Activated T-cell treated with anti-CD3 and anti-CD28 coated beads, Interleukin-2, amount 50 U/mL, for 1 hour (primary cell): ENCODE results near the gene FNDC3B.
A peak's percentile ranks its signal among the peaks of the same experiment; 100 is the strongest.

ENCODE experiments used
- DNase-seq: peaks from one replicate; pipeline ENCODE4 v3.0.0-alpha.2; 2020

The FNDC3B gene

DNA sequence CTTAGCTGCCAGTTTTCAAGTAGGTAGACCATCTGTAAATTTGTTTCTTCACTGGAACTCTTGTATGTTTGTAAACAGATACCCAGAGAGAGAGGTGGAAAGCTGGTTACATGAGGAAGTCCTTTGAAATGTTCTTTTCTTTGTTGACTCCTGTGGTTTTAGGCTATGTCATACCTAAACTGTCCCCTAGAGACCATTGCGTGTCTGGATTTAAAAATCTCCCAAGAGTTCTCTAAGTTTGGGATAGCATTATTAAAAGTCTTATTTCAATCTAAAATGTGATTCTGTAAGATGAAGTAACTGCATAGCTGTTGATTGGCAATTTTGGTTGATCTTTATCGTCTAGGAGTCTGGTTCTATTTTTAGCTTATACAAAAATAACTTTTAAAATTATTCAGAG lies 281.7 kb downstream of the FNDC3B start:
- DNase-seq = no peak

GRCh38 chr3:172323894-172324610 lies 284.7 kb downstream of the FNDC3B start:
- DNase-seq = no peak

DNA sequence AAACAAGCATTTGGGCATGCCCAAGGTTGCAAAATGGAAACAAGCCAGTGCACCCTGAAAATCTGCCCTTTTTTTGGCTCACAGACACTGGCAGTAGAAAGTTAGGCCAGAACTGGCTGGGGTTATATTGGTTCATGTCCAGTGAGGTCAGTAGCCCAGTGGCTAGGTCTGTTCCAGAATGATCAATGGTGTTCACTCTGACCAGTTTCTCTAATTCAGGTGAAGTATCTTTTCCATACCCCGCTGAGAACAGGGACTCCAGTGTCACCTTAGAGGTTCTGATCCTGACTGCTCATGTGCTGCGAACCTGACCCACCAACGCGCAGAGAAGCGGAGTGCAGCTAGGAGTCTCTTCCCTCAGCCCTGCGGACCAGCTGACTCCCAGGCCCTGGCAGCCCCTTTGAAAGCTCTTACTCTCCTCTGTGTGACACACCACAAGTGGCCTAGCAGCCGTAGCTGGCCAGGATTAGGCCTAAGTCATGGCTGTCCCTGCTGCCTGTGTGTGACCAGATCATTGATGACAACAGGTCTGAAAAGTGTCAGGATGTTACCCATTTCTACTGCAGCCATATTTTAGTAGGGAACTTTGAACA lies 285.3 kb downstream of the FNDC3B start:
- no peak for DNase-seq

GRCh38 chr3:172325461-172325860 lies 286.1 kb downstream of the FNDC3B start:
- no peak for DNase-seq

DNA sequence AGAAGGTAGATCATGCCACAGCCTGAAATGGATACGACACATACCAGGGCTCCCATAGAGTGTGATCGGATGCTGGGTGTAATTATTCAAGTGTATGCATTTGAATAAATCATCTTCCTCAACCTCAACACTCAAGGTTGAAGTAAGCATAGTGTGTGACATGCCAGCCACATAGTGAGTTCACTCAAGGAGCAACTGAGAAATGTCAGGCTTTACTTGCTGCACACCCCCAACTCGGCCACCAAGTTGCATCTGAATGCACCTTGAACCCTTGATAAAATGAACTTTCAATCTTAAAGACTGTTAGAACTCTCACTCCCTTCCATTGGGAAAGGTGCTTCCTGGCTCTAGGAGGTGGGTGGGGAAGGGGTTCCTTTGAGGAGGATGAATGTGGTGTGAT lies 287.6 kb downstream of the FNDC3B start:
- DNase-seq = no peak

DNA sequence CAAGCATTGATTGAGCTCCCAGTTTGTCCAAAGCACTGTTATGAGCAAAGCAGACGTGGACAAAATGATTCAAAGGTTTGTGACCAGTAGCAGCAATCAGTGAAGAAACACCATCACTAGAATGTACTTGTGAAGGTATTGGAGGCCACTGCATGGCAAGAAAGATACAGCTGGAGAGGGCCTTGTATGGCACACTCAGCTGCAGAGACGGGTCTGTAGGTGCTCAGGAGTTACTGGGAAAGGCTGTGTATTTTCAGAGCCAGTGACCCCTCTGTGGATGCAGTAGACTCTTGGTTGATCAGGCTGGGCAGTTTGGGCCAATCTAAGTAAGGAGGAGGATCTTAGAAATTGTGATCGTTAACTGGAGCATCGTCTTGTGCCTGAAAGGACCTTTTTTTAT lies 288.9 kb downstream of the FNDC3B start:
- DNase-seq = no peak

DNA sequence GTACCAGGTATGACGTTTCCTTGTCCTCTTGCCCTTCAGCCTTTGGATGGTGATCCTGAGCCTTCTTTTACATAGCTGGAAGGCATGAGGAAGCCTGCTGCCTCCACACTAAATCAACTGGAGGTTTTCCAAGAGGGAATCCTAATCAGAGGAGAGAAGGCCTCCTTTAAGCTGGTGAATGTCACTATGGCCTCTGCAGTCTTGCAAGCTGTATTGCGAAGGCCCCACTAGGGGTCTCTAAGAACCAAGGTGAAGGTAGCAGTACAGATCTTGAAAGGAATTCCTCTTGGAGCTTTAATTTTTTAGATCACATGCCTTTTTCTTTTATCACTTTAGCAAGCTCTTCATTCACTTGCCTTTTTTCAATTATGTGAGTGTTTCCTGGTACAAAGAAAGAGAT lies 289.7 kb downstream of the FNDC3B start:
- no peak for DNase-seq

DNA sequence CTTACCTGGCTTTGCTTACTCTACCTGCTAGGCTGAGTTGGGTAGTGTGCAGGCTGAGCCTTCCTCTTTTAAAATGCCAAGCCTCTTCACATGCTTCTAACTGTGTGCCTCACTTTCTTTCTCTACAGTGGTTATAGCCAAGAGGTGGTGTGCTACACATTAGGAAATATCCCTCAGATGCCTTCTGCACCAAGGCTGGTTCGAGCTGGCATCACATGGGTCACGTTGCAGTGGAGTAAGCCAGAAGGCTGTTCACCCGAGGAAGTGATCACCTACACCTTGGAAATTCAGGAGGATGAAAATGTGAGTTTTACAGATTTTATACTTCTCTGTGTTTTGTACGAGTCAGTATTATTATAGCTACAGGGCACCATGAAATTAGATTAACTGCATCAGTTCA lies 291.0 kb downstream of the FNDC3B start:
- no peak for DNase-seq

- peak; percentile 30 for DNase-seq
Measured at GRCh38 chr3:172332256-172333041, 293.1 kb downstream of the FNDC3B start.

- DNase-seq = no peak
Measured at GRCh38 chr3:172333042-172333377, 293.6 kb downstream of the FNDC3B start.

- no peak for DNase-seq
Measured at GRCh38 chr3:172333692-172334457, 294.5 kb downstream of the FNDC3B start.

DNA sequence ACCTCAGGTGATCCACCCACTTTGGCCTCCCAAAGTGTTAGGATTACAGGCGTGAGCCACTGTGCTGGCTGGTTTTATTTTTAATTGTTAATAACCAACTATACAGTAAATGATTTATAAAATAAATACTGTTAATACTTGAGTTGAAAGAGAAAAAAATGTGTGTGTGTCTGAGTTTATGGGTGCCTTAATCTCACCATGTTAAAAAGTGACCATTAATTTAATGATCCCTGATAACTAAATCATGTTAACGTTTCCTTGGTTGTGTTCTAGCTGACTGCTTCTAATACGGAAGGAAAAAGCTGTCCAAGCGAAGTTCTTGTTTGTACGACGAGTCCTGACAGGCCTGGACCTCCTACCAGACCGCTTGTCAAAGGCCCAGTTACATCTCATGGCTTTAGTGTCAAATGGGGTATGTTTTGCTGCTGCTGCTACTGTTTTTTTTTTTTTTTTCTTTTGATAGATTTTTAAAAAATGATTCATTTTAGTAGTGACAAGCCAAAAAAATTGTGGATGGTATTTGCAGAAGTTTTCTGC lies 295.4 kb downstream of the FNDC3B start:
- DNase-seq = no peak

DNA sequence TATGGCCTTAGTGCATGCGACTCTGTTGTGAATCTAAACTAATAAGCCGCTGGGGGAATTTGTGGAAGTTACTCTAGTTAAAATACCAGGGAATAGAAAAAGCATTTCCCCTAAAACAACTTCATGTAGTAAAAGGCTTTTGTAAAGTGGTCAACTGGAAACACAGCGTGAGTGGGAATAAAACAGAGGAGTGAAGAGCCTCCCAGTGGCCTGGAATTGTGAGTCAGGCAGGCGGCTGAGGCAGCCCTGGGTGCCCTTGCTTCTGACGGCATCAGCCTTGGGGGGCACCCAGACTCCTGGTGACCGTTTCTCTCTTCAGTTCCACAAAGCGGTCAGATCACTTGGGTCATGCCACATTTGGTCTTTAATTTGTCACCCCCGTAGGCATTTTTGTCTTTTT lies 300.5 kb downstream of the FNDC3B start:
- no peak for DNase-seq

- no peak for DNase-seq
Measured at GRCh38 chr3:172340583-172340982, 301.2 kb downstream of the FNDC3B start.

GRCh38 chr3:172341482-172342059 lies 302.2 kb downstream of the FNDC3B start:
- no peak for DNase-seq

DNA sequence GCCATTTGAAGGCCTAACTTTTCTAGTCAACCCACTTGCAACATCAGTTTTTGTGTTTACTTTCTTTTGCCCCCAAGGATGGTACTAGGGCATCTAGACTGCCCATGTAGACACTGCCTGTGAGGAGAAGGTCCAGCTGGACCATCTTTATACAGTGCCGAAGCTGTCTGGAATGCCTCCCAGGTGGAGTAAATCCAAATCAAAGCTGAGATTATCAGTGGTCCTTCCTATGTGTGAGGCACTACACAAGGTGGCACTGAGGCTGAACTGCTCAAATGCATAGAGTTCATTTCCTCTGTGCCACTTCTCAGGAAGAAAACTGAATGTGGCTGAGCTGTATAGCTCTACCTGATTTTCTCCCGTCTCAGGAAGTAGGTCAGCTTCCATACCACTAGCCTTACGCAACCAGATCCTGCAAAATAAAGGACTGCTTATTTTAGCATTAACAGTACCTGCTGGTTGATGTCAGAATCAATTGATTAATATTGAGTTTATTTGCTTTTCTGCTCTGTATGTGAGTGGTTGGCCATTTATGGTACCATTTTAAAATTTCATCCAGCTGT lies 302.8 kb downstream of the FNDC3B start:
- no peak for DNase-seq

DNA sequence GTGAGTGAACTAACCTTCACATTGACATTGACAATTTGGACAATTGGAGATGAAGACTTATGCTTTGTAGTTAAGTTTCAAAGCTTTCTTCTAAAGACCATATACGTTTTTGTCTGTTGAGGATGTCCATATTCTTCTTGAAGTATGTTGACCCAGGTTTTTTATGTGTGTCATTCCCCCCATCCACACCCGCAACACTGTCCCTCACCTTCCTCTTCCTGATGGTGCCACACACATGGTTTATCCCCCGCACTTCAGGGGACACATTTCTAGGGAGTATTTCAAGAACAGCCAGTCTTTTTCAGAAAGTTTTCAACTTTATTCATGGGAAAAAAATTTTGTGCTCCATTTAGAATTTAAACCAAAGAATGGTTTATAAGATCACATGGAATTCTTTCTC lies 303.7 kb downstream of the FNDC3B start:
- no peak for DNase-seq

GRCh38 chr3:172343979-172344378 lies 304.6 kb downstream of the FNDC3B start:
- no peak for DNase-seq

GRCh38 chr3:172346161-172346560 lies 306.8 kb downstream of the FNDC3B start:
- no peak for DNase-seq

GRCh38 chr3:172347895-172348679 lies 308.7 kb downstream of the FNDC3B start:
- no peak for DNase-seq

DNA sequence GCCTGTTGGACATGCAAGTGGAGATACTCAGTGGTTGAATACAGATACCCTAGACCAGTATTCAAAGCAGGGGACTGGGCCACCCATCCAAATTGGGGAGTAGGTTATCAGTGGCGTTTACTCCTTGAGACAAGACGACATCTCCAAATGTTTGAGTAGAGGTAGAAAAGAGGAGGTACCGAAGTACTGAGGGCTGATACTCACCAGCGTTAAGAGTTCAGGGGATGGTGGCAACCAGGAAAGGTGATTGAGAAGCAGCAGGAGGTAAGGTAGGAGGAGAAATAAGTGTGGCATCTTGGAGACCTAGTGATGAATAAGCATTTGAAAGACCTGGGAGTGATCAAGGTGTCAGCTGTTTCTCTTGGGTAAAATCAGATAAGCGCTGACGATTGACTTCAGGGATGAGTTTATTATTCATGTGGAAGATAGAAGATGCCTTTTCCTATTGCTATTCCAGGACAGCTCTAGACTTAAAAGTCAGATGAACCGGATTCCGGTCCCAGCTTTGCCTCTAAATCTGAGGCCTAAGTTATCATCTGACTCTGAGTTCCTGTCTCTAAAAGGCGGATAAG lies 312.6 kb downstream of the FNDC3B start:
- DNase-seq = no peak
